OCI-M1 (cell line): ENCODE measurements around the gene NPSR1.
"Not testable (repeated sequence)": the region's sequence is repeated elsewhere in the genome, so short reads cannot be mapped to it uniquely, and the experiment has no call there.

Experiments used
- DNase-seq: peaks from one replicate; lab custom pipeline; 2025; lab: John Stamatoyannopoulos, UW

Gene NPSR1

DNA sequence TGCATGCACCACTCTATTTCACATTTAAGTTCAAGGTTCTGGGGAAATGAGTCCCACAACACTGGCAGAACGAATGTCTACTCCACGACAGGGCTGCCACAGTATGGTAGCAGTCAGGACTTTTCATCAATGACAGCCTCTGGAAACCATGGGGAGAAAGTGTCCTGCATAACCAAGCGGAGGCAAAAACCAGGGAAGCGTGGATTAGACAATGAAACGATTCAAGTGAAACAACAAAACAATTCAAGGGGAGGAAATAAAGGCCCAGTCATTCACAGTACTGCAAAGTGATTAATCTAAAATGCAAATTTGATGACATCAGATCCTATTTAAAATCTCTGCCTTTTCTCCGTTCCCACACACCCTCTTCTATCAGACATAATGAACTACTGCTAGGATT lies 211.0 kb downstream of the NPSR1 start:
- no peak for DNase-seq

DNA sequence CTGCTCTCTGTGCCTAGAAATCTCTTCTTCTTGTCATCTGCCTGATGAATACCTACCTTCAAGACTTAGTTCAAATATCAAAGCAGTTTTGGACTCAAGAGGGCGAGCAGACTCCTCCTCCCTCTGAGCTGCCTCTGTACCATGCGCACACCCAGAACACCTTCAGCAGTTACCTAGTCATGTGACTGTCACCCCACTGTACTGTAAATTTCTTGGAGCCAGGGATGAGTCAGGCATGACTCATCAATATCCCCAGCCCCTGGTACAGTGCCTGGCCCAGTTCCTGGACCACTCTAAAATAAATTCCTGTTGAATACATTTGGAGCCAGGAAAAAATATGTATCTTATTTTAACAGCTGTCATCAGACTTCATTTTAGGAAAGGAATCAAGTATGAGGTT lies 212.0 kb downstream of the NPSR1 start:
- DNase-seq, result not testable (repeated sequence)

DNA sequence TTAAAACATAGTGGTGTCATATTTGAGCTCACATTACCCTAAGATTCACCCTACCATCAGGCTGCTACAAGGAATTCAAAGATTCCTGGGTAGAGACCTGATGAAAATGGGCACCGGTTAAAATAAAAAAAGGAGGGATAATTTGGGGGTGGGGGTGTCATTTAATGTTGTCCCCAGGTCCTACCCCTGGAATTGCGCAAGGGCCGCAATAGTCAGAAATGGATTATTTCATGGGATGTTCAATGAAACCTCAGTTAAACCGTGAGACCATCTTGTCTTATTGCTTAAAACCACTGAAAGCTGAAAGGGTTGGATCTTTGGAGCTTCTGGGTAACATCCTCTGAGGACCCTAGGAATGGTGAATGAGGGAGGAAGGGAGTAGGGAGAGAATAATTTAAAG lies 216.3 kb downstream of the NPSR1 start:
- not testable (repeated sequence) for DNase-seq

DNA sequence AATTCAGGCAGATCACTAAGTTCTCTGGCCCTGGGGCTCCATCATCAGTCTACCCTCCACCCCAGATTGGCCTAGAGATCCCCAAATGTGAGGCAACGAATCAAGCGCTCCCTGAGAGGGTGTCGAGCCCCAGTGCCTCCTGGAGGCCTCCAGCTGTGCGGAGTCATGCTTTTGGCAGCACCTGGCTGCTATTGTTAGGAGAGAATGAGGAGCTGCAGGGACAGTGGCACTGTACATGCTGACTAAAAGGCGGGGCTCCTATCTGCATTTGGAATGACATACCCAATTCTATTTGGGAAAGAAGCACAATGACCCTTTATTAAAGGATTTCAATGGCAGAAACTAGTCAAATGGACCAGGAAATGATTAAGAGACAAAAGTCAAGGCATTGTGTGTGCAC lies 217.5 kb downstream of the NPSR1 start:
- DNase-seq, result no peak

DNA sequence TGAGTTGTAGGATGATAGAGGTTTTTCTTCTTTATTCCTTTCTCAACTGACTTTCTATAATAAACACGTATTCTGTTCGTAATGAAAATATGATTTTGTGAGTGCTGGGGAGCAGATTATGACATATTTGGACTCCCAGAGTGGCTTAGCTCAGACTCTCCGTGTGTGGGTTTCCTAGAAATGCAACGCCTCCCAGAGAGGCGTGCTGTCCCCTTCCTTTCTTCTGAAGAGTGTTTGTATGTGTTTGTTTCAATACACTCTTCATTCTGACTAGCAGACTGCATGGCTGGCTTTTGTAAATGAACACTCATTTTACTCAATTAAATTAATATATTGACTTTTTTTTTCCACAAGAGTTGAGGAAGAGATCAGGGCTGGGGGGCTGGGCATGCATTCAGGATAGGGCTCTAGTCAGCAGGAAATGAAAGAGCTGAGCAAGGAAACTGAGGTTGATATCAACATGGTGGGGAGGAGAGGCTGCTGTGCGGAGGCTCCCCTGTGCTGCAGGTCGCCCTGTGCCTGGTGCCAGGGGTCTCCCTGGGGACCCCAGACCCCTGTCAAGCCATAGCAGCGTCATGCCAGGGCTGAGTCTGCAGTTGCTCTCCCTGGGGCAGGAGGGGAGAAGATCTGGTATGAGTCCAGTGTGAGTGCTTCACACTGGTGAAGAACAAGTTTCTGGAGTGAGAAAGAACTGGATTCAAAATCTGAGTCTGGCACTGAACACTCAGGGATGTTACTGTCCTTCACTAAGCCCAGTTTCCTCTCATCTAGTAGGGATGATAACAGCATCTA lies 221.1 kb downstream of the NPSR1 start:
- not testable (repeated sequence) for DNase-seq

DNA sequence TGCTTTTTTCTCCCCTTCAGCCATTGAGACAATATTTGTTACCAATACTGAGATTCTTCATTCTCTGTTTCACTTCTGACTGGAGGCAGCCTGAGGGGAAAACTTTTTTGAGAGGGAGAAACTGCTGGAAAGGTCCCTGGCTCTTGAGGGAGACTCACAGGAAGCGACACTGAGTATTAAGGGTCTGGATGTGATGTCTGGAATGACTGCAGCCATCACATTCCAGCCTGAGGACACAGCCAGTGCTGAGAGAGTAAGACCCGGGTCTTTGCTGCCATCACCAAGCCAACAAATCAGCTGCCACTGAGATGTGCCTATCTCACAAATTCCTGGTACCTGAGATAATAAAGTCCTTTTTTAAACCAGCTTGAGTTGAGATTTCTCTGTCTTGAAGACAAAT lies 221.9 kb downstream of the NPSR1 start:
- no peak for DNase-seq

DNA sequence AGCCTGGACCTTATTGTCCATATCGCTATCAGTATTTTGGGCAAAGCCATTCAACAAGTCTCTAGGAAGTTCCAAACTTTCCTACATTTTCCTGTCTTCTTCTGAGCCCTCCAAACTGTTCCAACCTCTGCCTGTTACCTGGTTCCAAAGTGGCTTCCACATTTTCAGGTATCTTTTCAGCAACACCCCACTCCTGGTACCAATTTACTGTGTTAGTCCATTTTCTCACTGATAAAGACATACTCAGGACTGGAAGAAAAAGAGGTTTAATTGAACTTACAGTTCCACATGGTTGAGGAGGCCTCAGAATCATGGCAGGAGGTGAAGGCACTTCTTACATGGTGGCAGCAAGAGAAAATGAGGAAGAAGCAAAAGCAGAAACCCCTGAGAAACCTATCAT lies 225.8 kb downstream of the NPSR1 start:
- DNase-seq, result not testable (repeated sequence)

DNA sequence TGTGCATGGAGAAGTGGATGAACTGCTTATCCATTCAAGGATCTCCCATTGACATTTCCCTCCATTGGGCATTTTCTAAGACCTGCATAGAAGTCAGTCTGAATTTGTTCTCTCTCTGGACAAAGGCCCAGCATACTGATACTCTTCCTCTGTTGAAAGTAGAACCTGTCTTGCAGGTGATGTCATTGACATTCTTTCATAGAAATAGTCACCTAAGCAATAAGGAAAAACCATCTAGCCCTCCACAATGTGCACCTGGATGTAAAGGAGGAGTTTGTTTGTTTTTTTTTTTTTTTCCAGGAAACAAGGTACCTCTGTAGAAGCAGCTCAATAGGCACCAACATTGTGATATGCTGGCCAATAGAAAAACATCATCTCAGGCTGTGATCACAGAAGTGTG lies 228.8 kb downstream of the NPSR1 start:
- no peak for DNase-seq

DNA sequence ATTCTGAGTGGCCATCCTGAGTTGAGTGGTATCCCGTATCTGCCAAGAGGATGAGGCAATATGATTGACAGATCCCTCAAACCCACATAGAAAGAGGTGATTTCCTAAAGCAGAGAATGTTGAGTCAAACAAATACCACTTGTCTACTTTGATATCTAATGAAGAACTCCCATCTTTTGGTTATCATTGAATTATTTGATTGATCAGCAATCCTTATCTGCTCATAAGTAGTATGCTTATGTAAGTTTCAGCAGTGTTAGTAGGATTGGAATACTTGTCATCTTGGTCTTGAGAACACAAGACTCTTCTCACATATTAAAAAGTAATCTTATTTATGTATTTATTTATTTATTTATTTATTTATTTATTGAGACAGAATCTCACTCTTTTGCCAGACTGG lies 231.9 kb downstream of the NPSR1 start:
- DNase-seq, result no peak

DNA sequence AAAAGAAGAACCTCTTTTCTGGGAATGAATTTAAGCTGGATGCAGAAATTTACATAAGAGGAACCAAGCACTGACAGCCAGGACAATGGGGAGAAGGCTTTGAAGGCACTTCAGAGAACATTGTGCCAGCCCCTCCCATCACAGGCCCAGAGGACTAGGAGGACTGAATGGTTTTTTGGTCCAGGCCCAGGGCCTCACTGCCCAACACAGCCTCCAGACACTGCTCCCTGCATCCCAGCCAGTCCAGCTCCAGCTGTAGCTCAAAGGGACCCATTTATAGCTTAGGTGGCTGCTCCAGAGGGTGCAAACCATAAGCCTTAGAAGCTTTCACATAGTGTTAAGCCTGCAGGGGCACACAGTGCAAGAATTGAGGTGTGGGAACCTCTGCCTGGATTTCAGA lies 237.2 kb downstream of the NPSR1 start:
- DNase-seq, result no peak
